Loucy (cell line): Measurements from ENCODE around the gene POLRMT.
A peak's percentile ranks its signal among the peaks of the same experiment; 100 is the strongest.
"Not testable (repeated sequence)": the region's sequence is repeated elsewhere in the genome, so short reads cannot be mapped to it uniquely, and the experiment has no call there.

Experiments
- H2AFZ ChIP-seq: fragments of 200-600 bp; sonication (generic); 2 replicates; pipeline ENCODE4 v1.6.0; 2016; ENCODE audit warnings: antibody characterized with exemption, mild to moderate bottlenecking, low read length, moderate library complexity
- H3F3A ChIP-seq: fragments of 200-600 bp; 2 replicates; pipeline ENCODE4 v1.6.0; 2016; ENCODE audit warnings: antibody characterized with exemption, low read depth, mild to moderate bottlenecking
- H3K27me3 ChIP-seq: fragments of 200-600 bp; sonication (generic); 2 replicates; pipeline ENCODE4 v1.6.1; 2014; ENCODE audit warnings: low read length, mild to moderate bottlenecking; ENCODE audit not compliant: insufficient read depth, poor library complexity, severe bottlenecking
- H3K36me3 ChIP-seq: fragments of 200-600 bp; sonication (generic); 2 replicates; pipeline ENCODE4 v1.6.1; 2016; ENCODE audit warnings: low read length; ENCODE audit not compliant: insufficient read depth
- H3K4me1 ChIP-seq: fragments of 200-600 bp; sonication (generic); 2 replicates; pipeline ENCODE4 v1.5.1; 2014; ENCODE audit warnings: low read length, mild to moderate bottlenecking; ENCODE audit not compliant: insufficient read depth, poor library complexity, severe bottlenecking
- H3K4me2 ChIP-seq: fragments of 200-600 bp; sonication (generic); 2 replicates; pipeline ENCODE4 v1.6.0; 2014; ENCODE audit warnings: antibody characterized with exemption, low read length, low read depth, mild to moderate bottlenecking; ENCODE audit not compliant: poor library complexity, severe bottlenecking
- H3K4me3 ChIP-seq: fragments of 200-600 bp; sonication (generic); 2 replicates; pipeline ENCODE4 v1.5.1; 2014; ENCODE audit warnings: low read length, mild to moderate bottlenecking, mixed read lengths; ENCODE audit not compliant: poor library complexity, severe bottlenecking
- H3K79me2 ChIP-seq: fragments of 200-600 bp; sonication (generic); 2 replicates; pipeline ENCODE4 v1.6.1; 2014; ENCODE audit warnings: low read length; ENCODE audit not compliant: insufficient read depth
- H3K9ac ChIP-seq: fragments of 200-600 bp; sonication (generic); 2 replicates; pipeline ENCODE4 v1.6.0; 2014; ENCODE audit warnings: mild to moderate bottlenecking, low read depth, low read length, moderate library complexity; ENCODE audit not compliant: poor library complexity, severe bottlenecking
- H3K9me2 ChIP-seq: fragments of 200-600 bp; sonication (generic); replicated peaks from 2 replicates; pipeline ENCODE4 v1.6.1; 2016; ENCODE audit warnings: low read depth, low read length, mixed read lengths
- H3K9me3 ChIP-seq: fragments of 200-600 bp; sonication (generic); 2 replicates; pipeline ENCODE4 v1.6.1; 2014; ENCODE audit warnings: mild to moderate bottlenecking, antibody characterized with exemption, low read length, low read depth; ENCODE audit not compliant: insufficient read depth
- H4K20me1 ChIP-seq: fragments of 200-600 bp; sonication (generic); 2 replicates; pipeline ENCODE4 v1.6.0; 2014; ENCODE audit warnings: antibody characterized with exemption, low read length, mild to moderate bottlenecking; ENCODE audit not compliant: insufficient read depth, poor library complexity, severe bottlenecking
- EZH2phosphoT487 ChIP-seq: fragments of 200-600 bp; IDR thresholded peaks from 2 replicates; pipeline ENCODE4 v1.6.1; 2018; ENCODE audit warnings: antibody characterized with exemption, mild to moderate bottlenecking, moderate library complexity, borderline replicate concordance
- TF ChIP-seq, protein P1 (sequence below): fragments of 200-600 bp; sonication (generic); conservative IDR thresholded peaks from 2 replicates; pipeline ENCODE4 v1.5.1; 2014; ENCODE audit warnings: mild to moderate bottlenecking, antibody characterized with exemption, low read length

POLRMT gene

DNA sequence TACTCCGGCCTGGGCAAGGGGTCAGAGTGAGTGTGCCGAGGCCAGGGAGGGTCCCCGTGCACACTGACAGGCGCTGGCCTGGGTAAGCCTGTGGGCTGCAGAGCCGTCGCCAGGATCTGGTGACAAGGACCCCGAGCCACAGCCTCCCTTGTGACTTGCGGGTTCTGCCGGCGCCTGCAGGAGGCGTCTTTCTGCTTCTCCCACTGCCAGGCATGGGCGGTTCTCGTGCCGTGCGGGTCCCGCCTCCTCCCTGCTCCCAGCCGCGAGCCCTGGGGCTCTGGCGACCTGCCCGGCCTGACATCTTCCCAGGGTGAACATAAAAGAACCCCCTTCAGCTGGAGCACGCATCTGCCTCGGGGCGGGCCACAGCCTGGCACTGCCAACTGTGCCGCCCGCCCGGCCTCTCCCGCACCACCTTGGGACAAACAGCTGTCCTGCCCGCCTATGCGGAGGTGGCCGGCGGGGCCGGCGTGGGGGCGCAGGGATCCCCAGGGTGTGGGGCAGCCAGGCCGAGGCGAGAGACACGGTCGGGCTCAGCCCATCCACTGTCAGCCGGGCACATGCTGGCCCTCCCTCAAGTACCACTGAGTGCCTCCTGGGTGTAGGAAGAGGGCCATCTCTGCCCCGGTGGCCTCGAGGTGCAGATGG is 45.1 kb downstream of the POLRMT start:
- H3K4me2 ChIP-seq = peak overlapping the region; percentile 24
- no peaks in the 10 kb centered on the region for H3K27me3 ChIP-seq
- no peaks in the 10 kb centered on the region for H3K79me2 ChIP-seq
- no peaks in the 10 kb centered on the region for H3F3A ChIP-seq
- no peaks in the 10 kb centered on the region for H3K9me3 ChIP-seq
- peaks cover 6% of the 10 kb centered on the region for H3K4me1 ChIP-seq
- no peak for TF ChIP-seq EZH2phosphoT487
- TF ChIP-seq, protein P1, sequence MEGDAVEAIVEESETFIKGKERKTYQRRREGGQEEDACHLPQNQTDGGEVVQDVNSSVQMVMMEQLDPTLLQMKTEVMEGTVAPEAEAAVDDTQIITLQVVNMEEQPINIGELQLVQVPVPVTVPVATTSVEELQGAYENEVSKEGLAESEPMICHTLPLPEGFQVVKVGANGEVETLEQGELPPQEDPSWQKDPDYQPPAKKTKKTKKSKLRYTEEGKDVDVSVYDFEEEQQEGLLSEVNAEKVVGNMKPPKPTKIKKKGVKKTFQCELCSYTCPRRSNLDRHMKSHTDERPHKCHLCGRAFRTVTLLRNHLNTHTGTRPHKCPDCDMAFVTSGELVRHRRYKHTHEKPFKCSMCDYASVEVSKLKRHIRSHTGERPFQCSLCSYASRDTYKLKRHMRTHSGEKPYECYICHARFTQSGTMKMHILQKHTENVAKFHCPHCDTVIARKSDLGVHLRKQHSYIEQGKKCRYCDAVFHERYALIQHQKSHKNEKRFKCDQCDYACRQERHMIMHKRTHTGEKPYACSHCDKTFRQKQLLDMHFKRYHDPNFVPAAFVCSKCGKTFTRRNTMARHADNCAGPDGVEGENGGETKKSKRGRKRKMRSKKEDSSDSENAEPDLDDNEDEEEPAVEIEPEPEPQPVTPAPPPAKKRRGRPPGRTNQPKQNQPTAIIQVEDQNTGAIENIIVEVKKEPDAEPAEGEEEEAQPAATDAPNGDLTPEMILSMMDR = peak; percentile 61
- H3K9me2 ChIP-seq = no peaks in the 10 kb centered on the region
- H3K36me3 ChIP-seq = peaks cover 8% of the 10 kb centered on the region; the same call in 1 of the 2 replicates
- no peak overlapping the region for H3K4me3 ChIP-seq
- H4K20me1 ChIP-seq = no peaks in the 10 kb centered on the region
- no peak overlapping the region for H2AFZ ChIP-seq
- no peak overlapping the region for H3K9ac ChIP-seq

DNA sequence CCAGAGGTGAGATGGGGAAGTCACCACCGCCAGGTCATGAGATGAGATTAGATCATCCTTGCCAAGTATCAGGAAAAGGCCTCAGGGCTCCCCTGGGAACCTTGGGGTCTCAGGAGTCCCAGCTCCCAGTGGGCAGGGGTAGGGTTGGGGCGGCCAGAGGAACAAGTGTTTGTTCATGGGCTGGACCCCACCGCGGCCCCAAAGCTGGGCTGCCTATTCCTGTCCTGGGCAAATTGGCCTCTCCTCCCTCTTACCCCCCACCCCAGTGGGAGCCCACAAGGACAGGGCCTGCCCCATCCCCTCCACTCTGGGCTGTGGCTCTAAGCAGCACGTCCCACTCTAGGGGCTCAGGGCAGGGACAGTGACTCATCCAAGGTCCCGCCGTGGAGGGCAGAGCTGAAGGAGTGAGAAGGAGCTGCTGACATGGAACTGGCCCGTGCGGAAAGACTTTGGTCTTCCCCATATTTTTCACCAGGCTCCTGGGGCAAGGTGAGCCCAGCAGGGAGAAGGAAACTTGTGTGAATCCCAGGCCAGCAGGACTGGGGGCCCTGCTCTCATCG is 47.7 kb downstream of the POLRMT start:
- Histone ChIP-seq H3K4me3 (no peak overlapping the region), H3K36me3 (peaks cover 22% of the 10 kb centered on the region; the same call in 1 of the 2 replicates), H3K9ac (no peak overlapping the region), H3K4me1 (peaks cover 6% of the 10 kb centered on the region), H3K9me2 (no peaks in the 10 kb centered on the region), H3K9me3 (no peaks in the 10 kb centered on the region), H4K20me1 (peaks cover 3% of the 10 kb centered on the region), H3K4me2 (no peak overlapping the region), H3K27me3 (no peaks in the 10 kb centered on the region), H3K79me2 (no peaks in the 10 kb centered on the region), H2AFZ (no peak overlapping the region), H3F3A (no peaks in the 10 kb centered on the region)
- TF ChIP-seq EZH2phosphoT487 = no peak
- TF ChIP-seq, protein P1 = no peak

DNA sequence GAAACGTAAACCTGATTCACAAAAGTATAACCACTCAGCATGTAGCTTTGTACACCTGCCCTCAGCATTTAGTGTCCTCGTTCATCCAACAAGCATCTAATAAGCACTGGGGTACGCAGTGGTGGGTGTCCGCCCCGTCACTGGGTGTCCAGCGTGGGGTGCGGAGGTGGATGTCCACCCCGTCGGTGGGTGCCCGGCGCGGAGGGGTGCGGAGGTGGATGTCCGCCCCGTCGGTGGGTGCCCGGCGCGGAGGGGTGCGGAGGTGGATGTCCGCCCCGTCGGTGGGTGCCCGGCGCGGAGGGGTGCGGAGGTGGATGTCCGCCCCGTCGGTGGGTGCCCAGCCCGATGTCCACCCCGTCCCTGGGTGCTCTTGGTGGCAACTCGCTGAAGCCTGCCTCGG is 48.2 kb downstream of the POLRMT start:
- H3K4me2 ChIP-seq, H3K9me3 ChIP-seq, H3F3A ChIP-seq, H3K79me2 ChIP-seq, H3K4me1 ChIP-seq, H3K27me3 ChIP-seq, H4K20me1 ChIP-seq, H2AFZ ChIP-seq, H3K9me2 ChIP-seq, H3K4me3 ChIP-seq, H3K9ac ChIP-seq: not testable (repeated sequence)
- peaks cover 27% of the 10 kb centered on the region; the same call in 1 of the 2 replicates for H3K36me3 ChIP-seq
